Endometrial microvascular endothelial cells (primary cell): ENCODE data around the gene BLVRB. TPM values are rescaled to one million over a fixed set of nuclear protein-coding genes. Genes with fewer than 3 reads are reported as not detected.
"Not testable (repeated sequence)": the region's sequence is repeated elsewhere in the genome, so short reads cannot be mapped to it uniquely, and the experiment has no call there.

Source experiments
- in situ Hi-C: cut with HindIII; loops from 2 replicates; pipeline ENCODE4 v1.10.0; 2017; ENCODE audit warnings: low sequenced_read_pairs, low pct_unique_long_range_greater_than_20kb; ENCODE audit errors: inconsistent ontology term
- total RNA-seq: library from RNA; depleted of rRNA; stranded (reverse); fragments of >200 nt; gene quantifications from one replicate; pipeline ENCODE4 v1.2.3, GENCODE V29; 2015; ENCODE audit errors: inconsistent ontology term

The BLVRB gene
- total RNA-seq, 1 donor from 2014 or later: 66.3 TPM

GRCh38 chr19:40457048-40457447 lies 8.5 kb downstream of the BLVRB start:
- in situ Hi-C loops: no loop called here

DNA sequence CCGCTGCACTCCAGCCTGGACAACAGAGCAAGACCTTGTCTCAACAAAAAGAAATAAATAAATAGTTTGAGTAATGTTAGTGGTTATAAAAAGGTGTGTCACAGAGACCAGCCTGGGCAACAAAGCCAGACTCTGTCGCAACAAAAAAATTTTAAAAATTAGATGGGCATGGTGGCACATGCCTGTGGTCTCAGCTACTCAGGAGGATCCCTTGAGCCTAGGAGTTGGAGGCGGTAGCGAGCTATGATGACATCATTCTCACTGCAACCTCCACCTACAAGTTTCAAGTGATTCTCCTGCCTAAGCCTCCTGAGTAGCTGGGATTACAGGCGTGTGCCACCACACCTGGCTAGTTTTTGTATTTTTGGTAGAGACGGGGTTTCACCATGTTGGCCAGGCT lies 11.6 kb downstream of the BLVRB start:
- in situ Hi-C loops: not testable (repeated sequence)

- in situ Hi-C loops: no loop called here
Measured at GRCh38 chr19:40453151-40453735, 12.3 kb downstream of the BLVRB start.

GRCh38 chr19:40452016-40452415 lies 13.5 kb downstream of the BLVRB start:
- in situ Hi-C loops: no loop called here

DNA sequence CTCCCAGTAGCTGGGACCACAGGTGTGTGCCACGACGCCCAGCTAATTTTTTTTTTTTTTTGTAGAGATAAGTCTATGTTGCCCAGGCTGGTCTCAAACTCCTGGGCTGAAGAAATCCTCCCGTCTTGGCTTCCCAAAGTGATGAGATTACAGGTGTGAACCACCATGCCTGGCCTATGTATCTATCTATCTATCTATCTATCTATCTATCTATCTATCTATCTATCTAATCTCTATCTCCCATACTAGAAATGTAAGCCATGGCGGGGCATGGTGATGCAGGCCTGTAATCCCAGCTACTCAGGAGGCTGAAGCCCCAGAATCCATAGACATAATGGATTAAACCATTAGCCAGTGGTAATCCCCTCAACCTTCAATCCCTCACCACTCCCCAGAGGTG lies 14.9 kb downstream of the BLVRB start:
- in situ Hi-C loops: no loop called here

DNA sequence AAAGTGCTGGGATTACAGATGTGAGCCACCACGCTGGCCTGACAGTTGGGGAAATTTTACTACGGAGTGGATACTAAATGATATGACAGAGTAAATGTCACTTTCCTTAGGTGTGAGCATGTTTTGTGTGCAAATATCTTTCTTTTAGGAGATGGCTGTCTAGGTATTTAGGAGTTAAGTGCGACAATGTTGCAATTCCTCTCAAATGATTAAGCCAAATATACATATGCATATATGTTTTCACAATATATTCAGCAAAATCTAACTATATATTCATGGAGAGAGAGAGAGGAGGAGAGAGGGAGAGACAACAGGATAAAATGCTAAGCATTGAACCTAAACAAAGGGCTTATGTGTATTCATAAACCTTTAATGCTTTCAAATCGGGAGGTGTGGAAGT lies 16.0 kb downstream of the BLVRB start:
- in situ Hi-C loops: no loop called here

DNA sequence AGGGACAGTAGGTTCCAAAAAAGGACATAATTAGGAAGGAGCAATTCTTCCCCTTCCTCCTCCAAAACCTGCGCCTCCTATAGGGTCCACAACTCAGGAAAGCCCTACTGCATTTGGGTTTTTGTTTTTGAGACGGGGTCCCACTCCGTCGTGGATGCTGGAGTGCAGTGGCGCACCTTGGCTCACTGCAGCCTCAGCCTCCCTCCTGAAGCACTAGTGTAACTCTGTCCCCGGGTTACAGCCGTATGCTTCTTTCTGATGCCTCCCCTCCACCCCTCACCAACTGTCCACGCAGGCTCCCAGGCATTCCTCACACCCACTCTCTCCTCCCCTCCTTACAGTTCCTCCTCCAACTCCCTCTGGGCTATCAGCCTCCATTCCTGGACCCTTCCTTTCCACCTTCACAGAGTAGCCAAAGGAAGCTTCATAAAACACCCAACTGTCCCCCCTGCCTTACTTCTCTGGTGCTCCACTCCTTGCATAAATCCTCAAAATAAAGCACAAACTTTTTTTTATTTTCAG lies 19.2 kb downstream of the BLVRB start:
- in situ Hi-C loops: no loop called here

- in situ Hi-C loops: no loop called here
Measured at GRCh38 chr19:40445780-40446262, 19.7 kb downstream of the BLVRB start.

GRCh38 chr19:40444825-40445312 lies 20.7 kb downstream of the BLVRB start:
- in situ Hi-C loops: no loop called here

GRCh38 chr19:40444000-40444824 lies 21.3 kb downstream of the BLVRB start, which contains the start of gene SERTAD3:
TSS of gene SERTAD3 (minus strand) at chr19:40444335. CDS start at chr19:40442080, 2,255 bp downstream.
- in situ Hi-C loops: no loop called here

GRCh38 chr19:40443131-40443999 lies 22.2 kb downstream of the BLVRB start:
- in situ Hi-C loops: no loop called here

DNA sequence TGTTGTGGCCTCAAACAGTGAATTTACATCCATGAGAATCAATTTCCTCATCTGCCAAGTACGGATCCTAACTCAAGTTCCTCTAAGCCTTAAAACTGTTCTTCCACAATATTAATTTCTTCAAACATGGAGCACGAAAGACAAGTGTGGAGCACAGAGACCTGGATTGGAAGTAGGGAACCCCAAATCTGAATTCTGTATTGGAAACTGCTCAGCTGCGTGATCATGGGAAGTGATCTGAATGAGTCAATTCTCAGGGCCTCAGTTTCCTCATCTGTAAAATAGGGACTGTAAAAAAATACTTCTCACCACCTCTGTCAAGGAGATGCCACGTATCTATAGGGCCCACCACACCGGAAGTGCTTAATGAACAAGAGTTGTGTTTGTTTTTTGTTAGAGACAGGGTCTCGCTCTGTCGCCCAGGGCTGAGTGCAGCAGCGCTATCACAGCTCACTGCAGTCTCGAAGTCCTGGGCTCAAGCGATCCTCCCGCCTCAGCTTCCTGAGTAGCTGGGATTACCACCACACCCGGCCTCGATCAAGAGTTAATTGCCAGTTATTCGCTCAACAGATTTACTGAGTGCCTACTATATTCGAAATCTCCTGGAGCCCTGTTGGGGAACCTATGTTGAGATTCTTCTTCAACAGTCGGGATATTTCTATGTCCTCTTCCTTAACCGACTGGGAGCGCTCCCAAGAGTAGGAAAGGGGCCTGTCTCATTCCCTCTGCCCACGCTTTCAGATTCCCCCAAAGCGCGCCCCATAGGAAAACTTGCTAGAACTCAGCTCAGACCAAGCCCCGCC lies 23.0 kb downstream of the BLVRB start:
- in situ Hi-C loops: no loop called here

- in situ Hi-C loops: no loop called here
Measured at GRCh38 chr19:40441719-40442253, 23.8 kb downstream of the BLVRB start.

DNA sequence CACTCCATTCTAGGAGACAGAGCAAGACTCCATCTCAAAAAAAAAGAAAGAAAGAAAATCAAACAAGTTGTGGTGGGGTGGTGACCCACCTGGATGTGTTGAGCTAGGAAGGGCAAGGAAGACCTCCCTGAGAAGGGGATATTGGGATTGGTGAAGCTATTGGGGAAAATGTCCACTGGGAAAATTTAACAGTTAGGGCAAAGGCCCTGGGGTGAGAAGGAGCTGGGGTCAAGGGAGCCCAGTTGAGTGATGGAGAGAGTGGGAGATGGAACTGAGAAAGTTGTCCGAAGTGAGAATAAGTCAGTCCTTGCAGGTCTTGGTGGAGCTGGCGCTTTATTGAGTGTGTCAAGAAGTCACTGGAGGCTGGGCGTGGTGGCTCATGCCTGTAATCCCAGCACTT lies 27.3 kb downstream of the BLVRB start:
- in situ Hi-C loops: no loop called here

DNA sequence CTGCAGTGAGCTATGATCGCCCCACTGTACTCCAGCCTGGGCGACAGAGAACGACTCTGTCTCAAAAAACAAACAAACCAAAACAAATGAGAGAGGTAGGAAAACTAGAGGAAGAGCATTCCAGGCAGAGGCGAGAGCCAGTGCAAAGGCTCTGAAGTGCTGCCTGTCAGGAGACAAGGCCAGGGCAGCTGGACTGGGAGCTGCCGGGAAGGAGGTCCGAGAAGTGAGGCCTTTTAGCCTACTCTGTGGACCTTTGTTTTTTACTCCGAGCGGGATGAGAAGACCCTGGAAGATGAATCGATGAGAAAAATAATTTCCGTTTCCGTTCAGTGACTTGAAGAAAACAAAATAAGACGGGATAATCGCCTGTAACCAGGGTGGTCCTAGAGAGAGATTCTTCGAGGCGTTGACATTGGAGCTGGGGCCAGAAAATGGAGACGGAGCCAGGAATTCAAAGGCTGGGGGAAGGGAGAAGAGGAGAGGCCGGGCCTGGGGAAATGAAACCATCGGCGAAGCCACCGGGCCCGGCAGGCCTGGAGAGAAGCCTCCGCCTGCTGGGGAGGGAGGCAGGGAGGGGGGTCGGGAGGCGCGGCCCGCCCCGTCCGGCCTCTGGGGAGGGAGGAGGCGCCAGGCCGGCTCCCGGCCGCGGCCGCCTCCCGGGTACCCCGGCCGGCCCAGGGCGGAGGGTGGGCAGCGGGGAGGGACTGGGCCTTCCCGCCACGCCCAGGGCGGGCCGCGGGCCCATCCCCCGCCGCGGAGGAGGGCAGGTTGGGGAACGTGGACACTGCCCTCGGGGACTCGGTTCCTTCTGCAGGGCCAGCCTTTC lies 31.9 kb downstream of the BLVRB start:
- in situ Hi-C loops: no loop called here

GRCh38 chr19:40432760-40433159 lies 32.8 kb downstream of the BLVRB start:
- in situ Hi-C loops: not testable (repeated sequence)

- in situ Hi-C loops: no loop called here
Measured at GRCh38 chr19:40431698-40432097, 33.8 kb downstream of the BLVRB start.
